Fibroblast of the aortic adventitia (primary cell): ENCODE results near the gene SOX6. TPM values are rescaled to one million over a fixed set of nuclear protein-coding genes. Genes with fewer than 3 reads are reported as not detected.
A peak's percentile ranks its signal among the peaks of the same experiment; 100 is the strongest.

Experiments
- DNase-seq: peaks from one replicate; pipeline ENCODE4 v3.0.0-alpha.2; 2010; ENCODE audit warnings: low read depth
- H3K4me3 ChIP-seq: 2 replicates; pipeline ENCODE4 v1.5.1; 2011; ENCODE audit warnings: low read depth, mild to moderate bottlenecking, control low read depth, low read length, moderate library complexity
- CTCF ChIP-seq: IDR thresholded peaks from 2 replicates; pipeline ENCODE4 v1.5.1; 2011; ENCODE audit warnings: mild to moderate bottlenecking, low read length, control low read depth, inconsistent platforms; ENCODE audit not compliant: insufficient read depth
- total RNA-seq: library from RNA; depleted of rRNA; stranded (reverse); fragments of >200 nt; gene quantifications from 2 replicates; pipeline ENCODE4 v1.2.3, GENCODE V29; 2012; ENCODE audit warnings: low replicate concordance

Gene SOX6
- total RNA-seq, 1 donor: 0.36 TPM

GRCh38 chr11:16001044-16001568 lies 355.2 kb downstream of the SOX6 start:
- no peak for DNase-seq
- no peak for TF ChIP-seq CTCF
- H3K4me3 ChIP-seq: no peak overlapping the region

- H3K4me3 ChIP-seq: no peak overlapping the region
- peak; percentile 90 for DNase-seq
- no peak for TF ChIP-seq CTCF
Observed at GRCh38 chr11:16000065-16000464, 356.3 kb downstream of the SOX6 start.

GRCh38 chr11:15993345-15993744 lies 363.0 kb downstream of the SOX6 start:
- DNase-seq: no peak
- no peak for TF ChIP-seq CTCF
- H3K4me3 ChIP-seq: no peak overlapping the region

- no peak for TF ChIP-seq CTCF
- no peak for DNase-seq
- H3K4me3 ChIP-seq: no peak overlapping the region
Observed at GRCh38 chr11:15991215-15991614, 365.1 kb downstream of the SOX6 start.

- no peak for DNase-seq
- TF ChIP-seq CTCF: no peak
- H3K4me3 ChIP-seq: no peak overlapping the region
Observed at GRCh38 chr11:15989685-15990084, 366.7 kb downstream of the SOX6 start.

GRCh38 chr11:15988693-15989231 lies 367.6 kb downstream of the SOX6 start:
- peak; percentile 23 for TF ChIP-seq CTCF
- DNase-seq: peak; percentile 37
- no peak overlapping the region for H3K4me3 ChIP-seq

- peak; percentile 18 for DNase-seq
- H3K4me3 ChIP-seq: no peak overlapping the region
- no peak for TF ChIP-seq CTCF
Observed at GRCh38 chr11:15988016-15988550, 368.3 kb downstream of the SOX6 start.
